Measurements from ENCODE around the gene KRTAP4-16.

- TF ChIP-seq CTCF (IDR thresholded peaks at IDR 0.05; ENCODE audit: insufficient read depth, low read depth, low read length): no peak
- TF ChIP-seq EZH2 (IDR thresholded peaks at IDR 0.05; ENCODE audit: insufficient read depth, low read length): no peak
Observed at GRCh38 chr17:41133880-41134735, 32.1 kb upstream of the KRTAP4-16 start.
